K562 (cell line): ENCODE data around the gene CCDC88C. TPM values are rescaled to one million over a fixed set of nuclear protein-coding genes. Genes with fewer than 3 reads are reported as not detected.

Experiments used
- ATAC-seq: fragments of 200-7000 bp; cut with Tn5 transposase; 3 replicates; pipeline ENCODE4 v1.9.1; 2020; ENCODE audit warnings: moderate library complexity
- BruUV-seq: library from RNA; stranded (reverse); fragments of 400-500 nt; replicated peaks from 2 replicates; lab custom pipeline; 2021; lab: Mats Ljungman, UMichigan
- CTCF ChIA-PET: fragments of 300-600 bp; formaldehyde crosslinking; extraction: SDS; loops from one replicate; lab custom pipeline; 2021; ENCODE audit warnings: low intra/inter-chr PET ratio; lab: Yijun Ruan, JAX
- POLR2A ChIA-PET: fragments of 300-600, 350-650 bp; sonication (Branson Sonifier 250); formaldehyde crosslinking; extraction: SDS; loops from one replicate; lab custom pipeline; 2021; ENCODE audit warnings: antibody characterized with exemption, inconsistent platforms; lab: Yijun Ruan, JAX
- DNase-seq, 4 experiments: peaks; one replicate each; pipeline versions ENCODE4 v3.0.0 to v3.0.0-alpha.2; 2011 to 2018; ENCODE audit warnings: low spot score in 3 of 4, mixed read lengths in 3 of 4; ENCODE audit errors: extremely low read depth in 1 of 4
- FAIRE-seq: peaks from 2 replicates; lab custom pipeline; 2011; peaks lifted over from hg19 to GRCh38; lab: Jason Lieb, UNC
- H2AFZ ChIP-seq: 2 replicates; pipeline ENCODE4 v1.6.0; 2011; ENCODE audit warnings: low read depth, low read length, control low read depth, inconsistent platforms
- H3K27ac ChIP-seq: fragments of 200-600 bp; 3 replicates; pipeline ENCODE4 v1.8.0; 2011; ENCODE audit warnings: low read depth, mild to moderate bottlenecking, control low read depth, inconsistent platforms, low read length, moderate library complexity, mixed read lengths; ENCODE audit errors: extremely low read depth
- H3K27me3 ChIP-seq, 2 experiments: fragments of 300-600 bp in 1 of 2; 2 replicates in 1 of 2; 3 replicates in 1 of 2; pipeline versions ENCODE4 v1.6.0 to v1.8.0; 2011; ENCODE audit warnings: inconsistent platforms in 2 of 2, low read length in 2 of 2, mild to moderate bottlenecking in 1 of 2, mixed read lengths in 1 of 2, moderate library complexity in 1 of 2; ENCODE audit not compliant: control insufficient read depth in 2 of 2, insufficient read depth in 2 of 2
- H3K36me3 ChIP-seq: fragments of 300-600 bp; 3 replicates; pipeline ENCODE4 v1.8.0; 2011; ENCODE audit warnings: mild to moderate bottlenecking, low read length, inconsistent platforms; ENCODE audit not compliant: control insufficient read depth, insufficient read depth
- H3K4me1 ChIP-seq, 2 experiments: fragments of 200-600 bp in 1 of 2; replicated peaks in 1 of 2; 2 replicates in 1 of 2; 3 replicates in 1 of 2; pipeline versions ENCODE4 v1.5.1 to v1.8.0; 2011; ENCODE audit warnings: inconsistent platforms in 2 of 2, low read length in 2 of 2, mild to moderate bottlenecking in 1 of 2, mixed read lengths in 1 of 2, moderate library complexity in 1 of 2; ENCODE audit not compliant: control insufficient read depth in 2 of 2, insufficient read depth in 2 of 2
- H3K4me2 ChIP-seq: 2 replicates; pipeline ENCODE4 v1.6.1; 2011; ENCODE audit warnings: low read length, control low read depth, inconsistent platforms, mixed read lengths; ENCODE audit not compliant: insufficient read depth
- H3K4me3 ChIP-seq: fragments of 200-600 bp; sonication (generic), shearing (Covaris generic); 2 replicates; pipeline ENCODE4 v1.5.1; 2016; ENCODE audit warnings: control low read depth, inconsistent platforms
- H3K79me2 ChIP-seq: fragments of 200-600 bp; 3 replicates; pipeline ENCODE4 v1.8.0; 2011; ENCODE audit warnings: low read length, inconsistent platforms; ENCODE audit not compliant: control insufficient read depth, insufficient read depth
- H3K9ac ChIP-seq, 2 experiments: 2 replicates each; pipeline versions ENCODE4 v1.6.0 to v1.6.1; 2011; ENCODE audit warnings: low read depth in 2 of 2, low read length in 2 of 2, control low read depth in 1 of 2, inconsistent platforms in 1 of 2, mild to moderate bottlenecking in 1 of 2, mixed read lengths in 1 of 2; ENCODE audit not compliant: insufficient read depth in 1 of 2
- H3K9me1 ChIP-seq: one replicate; pipeline ENCODE4 v1.6.0; 2011; ENCODE audit warnings: inconsistent platforms, mild to moderate bottlenecking, low read length, moderate library complexity; ENCODE audit not compliant: control insufficient read depth, insufficient read depth
- H3K9me3 ChIP-seq: replicated peaks from 2 replicates; pipeline ENCODE4 v1.5.1; 2011; ENCODE audit warnings: low read depth, low read length, inconsistent platforms; ENCODE audit not compliant: control insufficient read depth, insufficient read depth
- H4K20me1 ChIP-seq: replicated peaks from 2 replicates; pipeline ENCODE4 v1.6.1; 2011; ENCODE audit warnings: low read length, inconsistent platforms, mixed read lengths; ENCODE audit not compliant: control insufficient read depth, insufficient read depth
- EP300 ChIP-seq: IDR thresholded peaks from 2 replicates; pipeline ENCODE4 v1.6.1; 2012; ENCODE audit warnings: low read length, improper control_type of control experiment
- ZNF174 ChIP-seq: fragments of 250-450 bp; sonication (Bioruptor Pico); IDR thresholded peaks from 2 replicates; pipeline ENCODE4 v1.4.0; 2020; ENCODE audit warnings: mild to moderate bottlenecking
- WGBS: fragments of 100-300 bp; shearing (Covaris generic); methylation state at CpG from one replicate; pipeline ENCODE4 v1.1.6; 2016; ENCODE audit warnings: low coverage, mixed read lengths; ENCODE audit not compliant: insufficient coverage; ENCODE audit errors: missing lambda C conversion rate; 5-methylcytosine and 5-hydroxymethylcytosine counted together
- in situ Hi-C: fragments of 300-500 bp; cut with MboI; formaldehyde crosslinking; loops from 4 replicates; pipeline ENCODE4 v1.15.0; 2018; ENCODE audit warnings: inconsistent platforms, mixed read lengths
- intact Hi-C: fragments of 100-400 bp; cut with micrococcal nuclease; formaldehyde crosslinking; loops from 2 replicates; pipeline ENCODE4 v1.14.2; 2022
- polyA plus RNA-seq, 8 experiments: library from polyadenylated mRNA; depleted of rRNA in 4 of 8; stranded (reverse) in 5 of 8; unstranded in 3 of 8; fragments of >200 nt; fragmentation: Nextera tagmentation in 2 of 8; fragmentation: Illumina TruSeq in 1 of 8; extraction: Ambion mirVana in 2 of 8; extraction: Trizol in 1 of 8; gene quantifications; 2 replicates each; pipeline versions ENCODE4 v1.2.1 to v1.2.3, GENCODE V29; 2011 to 2014; ENCODE audit warnings: inconsistent platforms in 1 of 8, missing spikeins in 1 of 8
- total RNA-seq, 7 experiments: library from RNA; depleted of rRNA in 6 of 7; stranded (reverse); fragments of >200 nt in 6 of 7; fragmentation: Illumina TruSeq in 2 of 7; extraction: Trizol in 2 of 7; gene quantifications; 2 replicates each; pipeline versions ENCODE4 v1.2.1 to v1.2.3, GENCODE V29; 2011 to 2021; ENCODE audit warnings: low replicate concordance in 1 of 7
- TF ChIP-seq, protein P1 (sequence below): sonication (generic); formaldehyde crosslinking; IDR thresholded peaks from 2 replicates; pipeline ENCODE4 v1.8.1; 2023; ENCODE audit warnings: mild to moderate bottlenecking, missing genetic modification reagents

Gene CCDC88C
- total and polyA plus RNA-seq, 9 of the 15 experiments (the other 6 are each of a cell fraction or from before 2014, with no cell fraction given) = 0.62 to 22.5 (median 10.7) TPM

DNA sequence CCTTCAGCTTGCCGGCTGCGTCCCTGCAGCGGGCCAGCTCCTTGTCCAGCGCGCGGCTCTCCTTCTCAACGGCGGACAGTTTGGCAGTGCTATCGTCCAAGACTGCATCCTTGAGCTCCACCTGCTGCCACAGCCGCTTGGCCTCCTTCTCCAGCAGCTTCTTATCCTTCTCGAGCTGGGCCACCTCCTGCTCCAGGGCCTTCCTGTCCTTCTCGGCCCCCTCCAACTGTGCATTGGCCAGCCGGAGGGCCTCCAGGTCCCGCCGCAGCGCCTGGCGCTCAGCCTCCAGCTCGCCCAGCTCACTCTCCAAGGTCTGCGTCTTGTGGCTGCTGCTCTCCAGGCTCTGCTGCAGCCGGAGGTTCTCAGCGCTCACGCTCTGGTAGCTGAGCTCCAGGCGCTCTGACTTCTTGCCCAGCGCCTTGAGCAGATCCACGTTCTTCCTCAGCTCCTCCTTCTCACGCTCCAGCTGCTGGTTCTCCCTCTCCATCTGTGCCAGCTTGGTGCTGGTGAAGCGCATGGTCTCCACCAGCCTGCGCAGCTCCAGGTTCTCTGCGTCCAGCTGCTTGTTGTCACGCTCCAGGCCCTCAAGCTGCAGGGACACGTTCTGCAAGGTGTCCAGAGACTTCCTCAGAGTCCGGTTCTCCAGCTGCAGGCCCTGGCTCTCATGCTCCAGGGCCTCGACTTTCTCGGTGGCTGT, 104.3 kb downstream of the CCDC88C start:
- no peak for FAIRE-seq
- Histone ChIP-seq H3K9ac (no peak overlapping the region), H3K4me1 (peaks cover 0 to 16% of the 10 kb centered on the region in 2 experiments; a peak in 2 of 5 replicates), H3K4me3 (no peak overlapping the region), H3K79me2 (no peaks in the 10 kb centered on the region), H3K27me3 (no peaks in the 10 kb centered on the region), H3K4me2 (no peak overlapping the region), H3K9me1 (peaks cover 3% of the 10 kb centered on the region), H2AFZ (no peak overlapping the region), H3K9me3 (no peaks in the 10 kb centered on the region), H4K20me1 (no peaks in the 10 kb centered on the region), H3K36me3 (peaks cover 51% of the 10 kb centered on the region; the same call in 2 of the 3 replicates), H3K27ac (no peak overlapping the region)
- no peak for ATAC-seq
- in situ Hi-C loops = no loop called here
- POLR2A ChIA-PET = no interaction called here
- CTCF ChIA-PET = no interaction called here
- BruUV-seq = TSS peak; percentile 39
- intact Hi-C loops = no loop called here
- DNase-seq = no peak
- TF ChIP-seq EP300 = no peak
- TF ChIP-seq, protein P1, sequence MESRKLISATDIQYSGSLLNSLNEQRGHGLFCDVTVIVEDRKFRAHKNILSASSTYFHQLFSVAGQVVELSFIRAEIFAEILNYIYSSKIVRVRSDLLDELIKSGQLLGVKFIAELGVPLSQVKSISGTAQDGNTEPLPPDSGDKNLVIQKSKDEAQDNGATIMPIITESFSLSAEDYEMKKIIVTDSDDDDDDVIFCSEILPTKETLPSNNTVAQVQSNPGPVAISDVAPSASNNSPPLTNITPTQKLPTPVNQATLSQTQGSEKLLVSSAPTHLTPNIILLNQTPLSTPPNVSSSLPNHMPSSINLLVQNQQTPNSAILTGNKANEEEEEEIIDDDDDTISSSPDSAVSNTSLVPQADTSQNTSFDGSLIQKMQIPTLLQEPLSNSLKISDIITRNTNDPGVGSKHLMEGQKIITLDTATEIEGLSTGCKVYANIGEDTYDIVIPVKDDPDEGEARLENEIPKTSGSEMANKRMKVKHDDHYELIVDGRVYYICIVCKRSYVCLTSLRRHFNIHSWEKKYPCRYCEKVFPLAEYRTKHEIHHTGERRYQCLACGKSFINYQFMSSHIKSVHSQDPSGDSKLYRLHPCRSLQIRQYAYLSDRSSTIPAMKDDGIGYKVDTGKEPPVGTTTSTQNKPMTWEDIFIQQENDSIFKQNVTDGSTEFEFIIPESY (CRISPR knock-in tag) = 0 out of 2 replicates have a peak, but pooled peaks have one; percentile 24
- no peak for TF ChIP-seq ZNF174
- 87% methylated on average over 5 of the region's 34 CpGs for WGBS
